ENCODE measurements around the gene EPHA3. TPM values are rescaled to one million over a fixed set of nuclear protein-coding genes. Genes with fewer than 3 reads are reported as not detected.

Gene EPHA3
- total RNA-seq, 4 donors from 2014 or later, result 0.36 to 1.8 (median 0.90) TPM

DNA sequence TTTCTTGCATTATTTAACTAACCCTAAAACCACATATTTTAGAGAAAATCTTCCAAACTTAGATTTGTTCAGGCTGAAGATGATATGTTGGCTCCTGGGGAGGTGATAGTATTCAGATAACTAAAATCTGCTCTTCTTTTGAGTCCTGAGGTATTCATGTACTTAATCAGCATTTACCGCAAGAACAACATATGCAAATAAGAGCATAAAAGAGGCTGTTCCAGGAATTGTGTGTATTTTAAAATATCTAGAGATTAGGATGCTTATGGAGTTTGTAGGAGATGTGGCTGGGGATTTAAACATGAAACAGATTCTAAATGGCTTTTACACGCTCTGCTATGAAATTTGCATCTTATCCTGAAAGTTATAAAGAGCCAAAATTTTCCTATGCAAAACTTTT is 298.2 kb downstream of the EPHA3 start:
- Histone ChIP-seq H3K4me3 (no peak overlapping the region), H3K4me1 (no peaks in the 10 kb centered on the region), H3K27me3 (no peaks in the 10 kb centered on the region), H3K27ac (no peak overlapping the region), H3K9me3 (no peaks in the 10 kb centered on the region), H3K36me3 (no peaks in the 10 kb centered on the region)
- in situ Hi-C loops (cut with MboI; ENCODE audit: low sequenced_read_pairs in 4 of 4) (no loop called here), intact Hi-C loops (cut with DNase I; ENCODE audit: low total_unique reads) (no loop called here)
- TF ChIP-seq, protein P1, sequence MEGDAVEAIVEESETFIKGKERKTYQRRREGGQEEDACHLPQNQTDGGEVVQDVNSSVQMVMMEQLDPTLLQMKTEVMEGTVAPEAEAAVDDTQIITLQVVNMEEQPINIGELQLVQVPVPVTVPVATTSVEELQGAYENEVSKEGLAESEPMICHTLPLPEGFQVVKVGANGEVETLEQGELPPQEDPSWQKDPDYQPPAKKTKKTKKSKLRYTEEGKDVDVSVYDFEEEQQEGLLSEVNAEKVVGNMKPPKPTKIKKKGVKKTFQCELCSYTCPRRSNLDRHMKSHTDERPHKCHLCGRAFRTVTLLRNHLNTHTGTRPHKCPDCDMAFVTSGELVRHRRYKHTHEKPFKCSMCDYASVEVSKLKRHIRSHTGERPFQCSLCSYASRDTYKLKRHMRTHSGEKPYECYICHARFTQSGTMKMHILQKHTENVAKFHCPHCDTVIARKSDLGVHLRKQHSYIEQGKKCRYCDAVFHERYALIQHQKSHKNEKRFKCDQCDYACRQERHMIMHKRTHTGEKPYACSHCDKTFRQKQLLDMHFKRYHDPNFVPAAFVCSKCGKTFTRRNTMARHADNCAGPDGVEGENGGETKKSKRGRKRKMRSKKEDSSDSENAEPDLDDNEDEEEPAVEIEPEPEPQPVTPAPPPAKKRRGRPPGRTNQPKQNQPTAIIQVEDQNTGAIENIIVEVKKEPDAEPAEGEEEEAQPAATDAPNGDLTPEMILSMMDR (IDR thresholded peaks at IDR 0.05 in 4 of 5, conservative IDR thresholded peaks at IDR 0.05 in 1 of 5), result no peak
- no peak for TF ChIP-seq POLR2A (IDR thresholded peaks at IDR 0.05)
- no peak for ATAC-seq
- no peak for DNase-seq

DNA sequence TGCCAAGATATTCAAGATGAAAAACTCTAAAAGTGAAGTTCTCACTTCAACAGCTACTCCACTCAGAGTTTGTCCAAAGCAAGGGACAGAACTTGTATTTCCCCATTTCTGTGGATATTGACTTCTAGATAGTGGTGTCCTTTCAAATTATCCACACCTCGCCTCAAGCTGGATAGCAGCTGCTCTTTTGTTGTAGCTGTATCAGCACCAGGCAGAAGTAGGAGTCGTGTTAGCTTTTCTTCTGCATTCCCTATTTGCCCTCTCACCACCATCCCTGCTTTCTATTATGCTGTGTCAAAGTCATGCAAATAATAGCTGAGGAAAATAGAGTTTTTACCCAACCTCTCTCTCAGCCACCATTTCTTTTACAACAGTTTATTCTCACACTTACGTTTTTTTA is 303.8 kb downstream of the EPHA3 start:
- DNase-seq, result no peak
- Histone ChIP-seq H3K4me1 (no peaks in the 10 kb centered on the region), H3K9me3 (no peaks in the 10 kb centered on the region), H3K27me3 (no peaks in the 10 kb centered on the region), H3K27ac (no peak overlapping the region), H3K4me3 (no peak overlapping the region), H3K36me3 (no peaks in the 10 kb centered on the region)
- in situ Hi-C loops (cut with MboI; ENCODE audit: low sequenced_read_pairs in 4 of 4), result no loop called here
- no peak for ATAC-seq
- intact Hi-C loops (cut with DNase I; ENCODE audit: low total_unique reads), result no loop called here
- no peak for TF ChIP-seq POLR2A (IDR thresholded peaks at IDR 0.05)
- TF ChIP-seq, protein P1 (IDR thresholded peaks at IDR 0.05 in 4 of 5, conservative IDR thresholded peaks at IDR 0.05 in 1 of 5), result no peak

DNA sequence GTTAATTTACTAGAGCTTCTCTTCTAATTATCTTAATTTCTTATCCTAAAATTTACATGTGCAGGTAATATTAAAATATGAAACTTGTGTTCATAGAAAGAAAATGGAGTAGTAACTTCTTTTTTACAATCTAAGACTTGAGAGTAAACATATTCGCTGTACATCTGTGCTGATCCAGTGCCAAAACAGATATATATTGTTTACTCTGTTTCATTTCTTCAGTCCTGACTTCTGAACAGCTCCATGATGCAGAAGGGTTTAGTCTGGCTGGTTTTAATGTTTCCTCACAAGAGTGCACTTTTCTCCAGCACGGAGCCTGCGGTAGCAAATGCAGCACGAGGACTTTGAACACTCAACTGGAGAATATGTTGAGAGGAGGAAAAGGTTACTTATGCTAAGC is 306.8 kb downstream of the EPHA3 start:
- Histone ChIP-seq H3K27me3 (no peaks in the 10 kb centered on the region), H3K4me1 (no peaks in the 10 kb centered on the region), H3K9me3 (no peaks in the 10 kb centered on the region), H3K4me3 (no peak overlapping the region), H3K36me3 (no peaks in the 10 kb centered on the region), H3K27ac (no peak overlapping the region)
- intact Hi-C loops (cut with DNase I; ENCODE audit: low total_unique reads) (no loop called here), in situ Hi-C loops (cut with MboI; ENCODE audit: low sequenced_read_pairs in 4 of 4) (no loop called here)
- no peak for ATAC-seq
- no peak for DNase-seq
- TF ChIP-seq, protein P1 (IDR thresholded peaks at IDR 0.05 in 4 of 5, conservative IDR thresholded peaks at IDR 0.05 in 1 of 5), result no peak
- no peak for TF ChIP-seq POLR2A (IDR thresholded peaks at IDR 0.05)

DNA sequence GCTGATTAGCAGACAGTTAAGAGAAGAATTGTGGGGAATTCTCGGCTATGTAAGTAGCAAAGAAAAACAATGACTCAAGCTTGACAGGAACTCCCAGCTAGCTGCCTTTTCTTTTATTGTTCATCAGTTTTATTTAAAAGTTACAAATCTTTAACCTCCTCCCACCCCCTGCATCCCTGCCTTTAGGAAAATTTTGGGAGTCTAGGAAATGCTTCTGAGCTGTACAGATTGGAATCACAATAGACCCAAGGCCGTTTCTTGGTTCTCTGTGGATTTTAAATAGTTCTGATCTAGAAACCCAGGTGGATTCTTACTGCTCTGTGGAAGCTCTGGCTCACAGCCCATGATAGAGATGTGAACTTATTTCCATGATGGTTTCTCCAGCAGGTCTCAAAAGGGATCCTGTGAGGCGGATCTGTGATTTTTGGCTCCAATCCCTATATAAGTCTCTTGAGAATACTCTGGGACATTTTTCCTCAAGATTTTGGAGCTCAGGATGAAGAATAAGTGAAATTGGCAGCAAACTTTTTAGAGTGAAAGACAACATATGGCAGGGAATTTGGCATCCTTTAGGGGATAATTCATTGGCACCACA is 312.3 kb downstream of the EPHA3 start:
- Histone ChIP-seq H3K4me1 (no peaks in the 10 kb centered on the region), H3K4me3 (no peak overlapping the region), H3K27ac (no peak overlapping the region), H3K27me3 (no peaks in the 10 kb centered on the region), H3K36me3 (no peaks in the 10 kb centered on the region), H3K9me3 (no peaks in the 10 kb centered on the region)
- ATAC-seq (no peak), DNase-seq (no peak)
- in situ Hi-C loops (cut with MboI; ENCODE audit: low sequenced_read_pairs in 4 of 4) (no loop called here), intact Hi-C loops (cut with DNase I; ENCODE audit: low total_unique reads) (no loop called here)
- TF ChIP-seq, protein P1 (IDR thresholded peaks at IDR 0.05 in 4 of 5, conservative IDR thresholded peaks at IDR 0.05 in 1 of 5), result no peak
- no peak for TF ChIP-seq POLR2A (IDR thresholded peaks at IDR 0.05)

DNA sequence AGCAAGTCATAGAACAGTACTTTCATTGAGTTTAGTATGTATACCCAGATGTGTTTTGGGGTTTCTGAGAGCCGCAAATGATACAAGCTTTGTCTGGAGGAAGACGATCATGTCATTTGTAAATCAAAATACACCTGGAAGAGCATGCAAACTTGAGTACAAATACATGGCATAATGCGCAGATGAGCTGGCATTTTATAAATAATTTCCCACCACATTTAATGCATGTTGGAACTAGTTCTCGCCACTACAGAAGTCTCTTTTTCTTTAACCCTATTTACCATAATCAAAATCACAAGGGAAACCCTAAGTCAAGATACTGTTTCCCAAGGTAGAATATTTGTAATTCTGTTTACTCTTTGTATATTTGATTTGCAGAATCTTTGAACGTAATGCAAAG is 318.6 kb downstream of the EPHA3 start:
- in situ Hi-C loops (cut with MboI; ENCODE audit: low sequenced_read_pairs in 4 of 4), result no loop called here
- no peak for ATAC-seq
- H3K4me1 ChIP-seq, result no peaks in the 10 kb centered on the region

More for the DNA sequence above, 318.6 kb downstream of the EPHA3 start:
- Histone ChIP-seq H3K9me3 (no peaks in the 10 kb centered on the region), H3K27ac (no peak overlapping the region), H3K36me3 (no peaks in the 10 kb centered on the region), H3K4me3 (no peak overlapping the region), H3K27me3 (no peaks in the 10 kb centered on the region)
- TF ChIP-seq, protein P1 (IDR thresholded peaks at IDR 0.05 in 4 of 5, conservative IDR thresholded peaks at IDR 0.05 in 1 of 5), result no peak
- no peak for TF ChIP-seq POLR2A (IDR thresholded peaks at IDR 0.05)
- DNase-seq, result no peak
- intact Hi-C loops (cut with DNase I; ENCODE audit: low total_unique reads), result no loop called here

Data from gastrocnemius medialis (tissue), 4 donors.